ENCODE results near the gene MMRN1.

Gene MMRN1

GRCh38 chr4:89998469-89999011 lies 103.9 kb downstream of the MMRN1 start:
- WGBS (ENCODE audit: insufficient coverage, insufficient read length): no CpG with 5 or more reads among the region's 6 CpGs
- Histone ChIP-seq H3K27ac (ENCODE audit: low read length) (no peak overlapping the region), H3K36me3 (ENCODE audit: control insufficient read depth, insufficient read depth, low read length) (no peaks in the 10 kb centered on the region), H3K4me1 (ENCODE audit: control insufficient read depth, insufficient read depth, low read length) (peaks cover 1% of the 10 kb centered on the region; the same call in 1 of the 2 replicates), H3K4me3 (ENCODE audit: low read length) (no peak overlapping the region), H3K9me3 (ENCODE audit: control insufficient read depth, insufficient read depth, low read length) (no peaks in the 10 kb centered on the region), H3K27me3 (ENCODE audit: control insufficient read depth, insufficient read depth, low read length) (no peaks in the 10 kb centered on the region)
- no peak for DNase-seq (ENCODE audit: low read depth, low spot score)

GRCh38 chr4:90001023-90001422 lies 106.4 kb downstream of the MMRN1 start:
- no CpG with 5 or more reads among the region's 2 CpGs for WGBS (ENCODE audit: insufficient coverage, insufficient read length)
- no peaks in the 10 kb centered on the region for H3K9me3 ChIP-seq (ENCODE audit: control insufficient read depth, insufficient read depth, low read length)
- no peak overlapping the region for H3K27ac ChIP-seq (ENCODE audit: low read length)
- no peaks in the 10 kb centered on the region for H3K36me3 ChIP-seq (ENCODE audit: control insufficient read depth, insufficient read depth, low read length)
- DNase-seq (ENCODE audit: low read depth, low spot score): no peak
- H3K27me3 ChIP-seq (ENCODE audit: control insufficient read depth, insufficient read depth, low read length): no peaks in the 10 kb centered on the region
- H3K4me1 ChIP-seq (ENCODE audit: control insufficient read depth, insufficient read depth, low read length): peaks cover 1% of the 10 kb centered on the region; the same call in 1 of the 2 replicates
- no peak overlapping the region for H3K4me3 ChIP-seq (ENCODE audit: low read length)

GRCh38 chr4:90002441-90003062 lies 107.9 kb downstream of the MMRN1 start:
- Histone ChIP-seq H3K36me3 (ENCODE audit: control insufficient read depth, insufficient read depth, low read length) (no peaks in the 10 kb centered on the region), H3K27me3 (ENCODE audit: control insufficient read depth, insufficient read depth, low read length) (no peaks in the 10 kb centered on the region), H3K4me1 (ENCODE audit: control insufficient read depth, insufficient read depth, low read length) (peaks cover 2% of the 10 kb centered on the region; the same call in 1 of the 2 replicates), H3K4me3 (ENCODE audit: low read length) (no peak overlapping the region), H3K27ac (ENCODE audit: low read length) (no peak overlapping the region), H3K9me3 (ENCODE audit: control insufficient read depth, insufficient read depth, low read length) (no peaks in the 10 kb centered on the region)
- DNase-seq (ENCODE audit: low read depth, low spot score): no peak
- no CpG with 5 or more reads among the region's 5 CpGs for WGBS (ENCODE audit: insufficient coverage, insufficient read length)
